NK-92 (cell line): ENCODE results near the gene ST8SIA4.

Experiments
- DNase-seq: peaks from one replicate; lab custom pipeline; 2025; ENCODE audit not compliant: unreplicated experiment; lab: John Stamatoyannopoulos, UW

The ST8SIA4 gene

DNA sequence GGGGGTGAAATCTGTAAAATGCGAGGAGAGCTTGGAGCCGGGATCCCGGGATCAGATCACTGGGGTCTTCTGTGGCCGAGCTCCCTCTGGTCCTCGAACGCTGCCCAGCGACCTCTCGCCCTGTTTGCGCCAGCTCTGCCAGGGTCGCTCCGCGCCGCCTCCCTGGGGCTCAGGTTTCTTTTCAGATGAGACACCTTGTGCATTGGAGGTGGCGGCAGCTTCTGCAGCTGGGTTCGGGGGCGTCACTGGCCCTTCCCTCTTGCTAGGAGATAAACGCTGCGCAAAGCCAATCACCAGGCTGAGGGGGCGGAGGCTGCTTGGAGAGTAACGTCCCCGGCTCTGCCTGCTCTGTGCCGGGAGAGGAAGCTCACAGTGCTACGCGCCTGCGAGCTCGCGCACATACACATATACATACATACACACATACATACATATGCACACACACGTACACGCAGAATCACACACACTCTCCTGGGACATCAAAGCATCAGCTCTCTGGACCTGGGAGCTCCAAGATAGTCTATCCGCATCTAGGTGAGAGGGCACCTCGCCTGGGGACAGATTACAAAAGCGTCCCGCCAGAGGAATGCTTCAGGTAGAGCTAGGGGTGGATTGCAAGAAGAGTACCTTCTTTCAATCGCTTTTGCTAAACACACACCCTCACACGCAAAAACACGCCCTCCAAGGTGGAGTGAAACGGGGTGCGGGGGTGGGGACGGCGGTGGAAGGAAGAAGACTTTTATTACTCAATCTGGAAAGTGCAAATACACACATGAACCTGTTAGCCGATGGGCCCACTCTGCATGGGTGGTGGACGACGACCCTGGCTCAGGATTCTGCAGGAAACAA, at the start of gene ST8SIA4:
TSS of gene ST8SIA4 (minus strand) at position 244 of the 849 bp plus-strand sequence. CDS start 327 bp downstream, outside the sequence.
- DNase-seq: peak; percentile 67

DNA sequence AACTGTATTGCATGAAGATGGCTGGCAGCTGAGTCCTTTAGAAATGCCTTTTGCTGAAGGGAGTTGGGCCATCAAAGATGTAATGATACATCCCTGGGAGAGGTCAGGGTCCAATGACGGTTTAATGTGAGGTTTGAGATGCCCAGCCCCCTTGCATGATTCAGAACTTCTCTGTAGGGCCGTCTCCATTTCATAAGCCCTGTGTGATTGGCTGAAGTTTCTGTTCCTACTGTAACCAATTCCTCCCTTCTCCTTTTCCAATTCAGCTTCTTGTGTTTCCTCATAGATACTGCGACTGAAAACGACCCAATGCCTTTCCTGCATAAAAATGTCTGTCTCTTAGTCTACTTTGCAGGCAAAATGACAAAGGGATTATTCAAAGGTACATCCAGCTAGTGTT, 47.9 kb upstream of the ST8SIA4 start:
- no peak for DNase-seq

DNA sequence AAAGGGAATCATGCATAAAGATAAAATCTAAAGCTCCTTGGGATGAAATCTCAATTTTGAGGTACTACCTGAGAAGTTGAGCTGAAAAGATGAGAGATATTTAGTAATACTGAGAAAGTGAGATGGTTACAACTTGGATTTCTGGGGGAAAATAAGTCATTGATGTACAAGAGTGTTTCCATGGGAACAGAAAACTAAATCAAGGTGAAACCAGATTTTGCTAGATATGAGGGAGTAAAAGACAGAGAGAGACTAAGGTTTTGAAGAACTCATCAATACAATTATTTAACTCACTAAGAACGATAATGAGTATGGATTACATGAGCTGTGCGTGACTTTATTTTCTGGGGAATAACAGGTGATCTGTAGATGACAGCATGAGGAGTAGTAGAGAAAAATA, 10.2 kb upstream of the ST8SIA4 start:
- no peak for DNase-seq

DNA sequence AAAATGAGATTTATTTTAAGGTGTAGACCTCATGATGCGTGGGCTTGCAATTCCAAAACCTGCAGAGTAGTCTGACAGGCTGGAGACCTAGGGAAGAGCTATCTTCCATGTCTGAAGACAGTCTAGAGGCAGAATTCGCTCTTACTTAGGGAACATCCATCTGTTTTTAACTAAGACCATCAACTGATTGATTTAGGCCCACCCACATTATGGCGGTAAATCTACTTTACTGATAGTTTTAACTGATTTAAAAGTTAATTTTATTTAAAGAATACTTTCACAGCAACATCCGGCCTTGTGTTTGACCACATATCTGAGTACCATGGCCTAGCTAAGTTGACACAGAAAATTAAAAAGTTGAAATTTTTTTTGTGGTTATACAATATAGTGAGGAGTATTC, 6.0 kb upstream of the ST8SIA4 start:
- DNase-seq: no peak

DNA sequence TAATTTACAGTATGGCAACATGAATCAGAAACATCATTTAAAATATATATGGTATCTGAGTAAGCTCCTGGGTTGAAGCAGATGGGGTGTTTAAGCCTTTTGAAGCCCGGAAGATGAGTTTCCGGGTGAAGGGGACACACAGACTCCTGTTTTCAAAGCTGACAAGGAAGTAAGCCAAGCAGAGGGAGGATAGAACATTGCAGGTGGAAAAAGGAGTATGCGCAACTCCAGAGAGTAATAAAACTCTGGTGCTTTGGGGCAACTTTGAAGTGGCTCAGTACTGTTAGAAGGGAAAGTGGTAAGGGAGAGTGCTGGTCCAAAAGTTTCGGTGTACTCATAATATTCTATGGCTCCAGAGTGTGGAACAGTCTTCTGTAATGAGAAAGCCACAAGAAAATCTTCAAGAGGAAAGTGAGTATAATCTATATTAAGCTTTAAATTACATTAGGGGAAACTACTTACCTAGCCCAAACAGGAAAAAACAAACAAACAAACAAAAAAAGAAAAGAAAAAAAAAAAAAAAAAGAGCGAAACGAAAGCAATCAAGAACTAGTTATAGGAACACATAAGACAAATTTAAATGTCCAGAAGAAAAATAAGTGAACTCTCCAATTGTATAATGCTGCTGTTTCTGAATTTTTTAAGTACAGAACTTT, 2.3 kb upstream of the ST8SIA4 start:
- peak; percentile 6 for DNase-seq

GRCh38 chr5:100904259-100904861, 1.3 kb upstream of the ST8SIA4 start:
- DNase-seq: no peak

DNA sequence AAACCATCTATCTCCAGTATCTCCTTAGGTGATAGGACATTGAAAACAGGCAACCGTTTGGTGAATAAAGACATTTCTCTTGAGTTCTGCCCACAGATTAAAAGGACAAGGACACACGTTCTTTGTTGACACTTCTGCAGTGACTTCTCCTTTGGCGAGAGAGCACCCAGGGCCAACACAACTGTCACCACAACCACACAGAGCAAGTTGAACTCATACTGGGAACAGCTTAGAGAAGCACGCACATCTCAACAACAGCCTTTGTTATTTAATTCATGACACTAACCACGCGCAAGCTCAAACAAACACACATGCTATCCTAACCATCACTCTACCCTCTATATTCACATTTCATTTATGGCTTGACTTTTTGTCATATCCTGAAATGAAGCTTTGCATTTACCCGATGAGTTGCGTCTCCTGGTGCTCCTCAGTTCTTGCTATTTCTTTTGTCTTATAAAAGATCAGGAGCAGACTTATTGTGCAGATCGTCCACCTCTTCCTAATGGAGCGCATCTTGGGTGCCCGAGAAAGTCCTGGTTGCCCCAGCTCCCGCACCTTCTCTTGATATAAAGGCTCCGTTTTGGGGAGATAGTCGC, 543 bp downstream of the ST8SIA4 start:
- DNase-seq: no peak

GRCh38 chr5:100901821-100902341, 1.2 kb downstream of the ST8SIA4 start:
- no peak for DNase-seq

- peak; percentile 46 for DNase-seq
Observed at GRCh38 chr5:100900796-100901781, 2.0 kb downstream of the ST8SIA4 start.

GRCh38 chr5:100900142-100900795, 2.8 kb downstream of the ST8SIA4 start:
- DNase-seq: no peak

- no peak for DNase-seq
Observed at GRCh38 chr5:100899675-100900074, 3.4 kb downstream of the ST8SIA4 start.

DNA sequence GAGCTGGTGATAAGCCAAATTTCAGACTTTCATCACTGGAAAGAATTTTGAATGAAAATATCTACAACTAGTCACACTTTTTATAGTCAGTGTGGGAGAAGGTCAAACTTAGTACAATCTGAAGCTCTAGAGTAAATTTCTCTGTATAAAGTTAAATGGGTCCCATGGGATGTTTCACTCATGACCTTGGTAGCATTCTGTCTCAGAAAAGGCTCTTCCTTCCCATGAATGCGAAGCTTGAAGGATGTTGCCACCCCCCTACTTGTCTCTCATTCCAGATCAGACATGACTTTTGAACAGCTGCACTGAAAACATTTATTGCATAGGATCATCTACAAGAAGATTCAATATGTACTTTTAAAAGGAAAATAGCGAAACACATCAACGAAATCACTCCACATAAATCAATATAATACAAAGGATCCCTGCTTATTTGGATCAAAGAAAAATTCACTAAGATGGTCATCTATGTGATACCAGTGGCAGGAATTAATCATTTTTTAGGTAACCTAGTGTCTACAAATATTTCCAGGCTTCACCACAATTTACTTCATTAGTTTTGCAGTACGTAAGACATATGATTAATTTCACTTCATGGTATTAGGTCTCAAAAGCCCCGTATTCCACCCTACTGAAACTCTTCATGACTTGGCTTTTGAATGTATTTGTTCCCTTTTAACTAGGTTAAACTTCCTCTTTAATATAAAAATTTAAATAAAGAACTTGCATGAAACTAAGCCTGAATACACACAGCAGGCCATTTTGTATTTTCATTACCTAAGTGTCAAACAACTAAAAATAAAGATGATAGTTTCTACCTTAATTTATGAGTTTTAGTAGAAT, 4.4 kb downstream of the ST8SIA4 start:
- no peak for DNase-seq

DNA sequence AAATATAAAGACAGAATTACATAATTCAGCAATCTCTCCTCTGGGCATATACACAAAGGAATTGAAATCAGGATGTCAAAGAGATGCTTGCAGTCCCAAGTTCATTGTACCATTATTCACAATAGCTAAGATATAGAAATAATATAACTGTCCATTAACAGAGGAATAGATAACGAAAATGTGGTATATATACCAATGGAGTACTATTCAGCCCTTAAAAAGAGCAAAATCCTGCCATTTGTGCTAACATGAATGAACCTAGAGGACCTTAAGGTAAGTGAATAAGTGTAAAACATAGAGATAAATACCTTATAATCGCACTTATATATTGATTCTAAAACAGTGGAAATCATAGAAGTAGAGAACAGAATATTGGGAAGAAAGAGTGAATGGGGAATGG, 7.0 kb downstream of the ST8SIA4 start:
- DNase-seq: no peak

DNA sequence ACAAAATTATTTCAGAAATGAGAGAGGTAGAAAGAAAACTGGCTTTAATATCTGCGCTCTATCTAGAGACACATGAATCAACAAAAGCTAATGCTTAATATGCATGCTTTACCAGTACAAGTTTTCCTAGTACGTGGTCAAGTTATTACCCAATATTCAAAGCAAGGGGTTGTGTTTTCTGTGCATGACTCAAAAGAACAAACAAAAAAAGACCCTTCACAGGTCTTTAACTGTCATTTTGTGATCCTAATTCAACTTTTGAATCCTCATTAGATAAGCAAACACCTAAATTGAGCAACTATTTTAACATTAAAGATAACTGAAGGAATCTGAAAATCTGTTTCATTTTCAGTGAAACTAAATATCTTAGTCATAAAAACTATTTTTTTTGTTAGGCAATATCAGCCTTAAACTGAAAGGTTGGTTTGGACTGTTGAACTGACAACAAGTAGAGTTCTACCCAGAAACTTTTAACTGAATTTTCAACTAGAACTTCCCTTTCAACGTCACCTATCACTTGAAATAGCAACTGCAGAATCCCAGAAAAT, 12.5 kb downstream of the ST8SIA4 start:
- DNase-seq: no peak

DNA sequence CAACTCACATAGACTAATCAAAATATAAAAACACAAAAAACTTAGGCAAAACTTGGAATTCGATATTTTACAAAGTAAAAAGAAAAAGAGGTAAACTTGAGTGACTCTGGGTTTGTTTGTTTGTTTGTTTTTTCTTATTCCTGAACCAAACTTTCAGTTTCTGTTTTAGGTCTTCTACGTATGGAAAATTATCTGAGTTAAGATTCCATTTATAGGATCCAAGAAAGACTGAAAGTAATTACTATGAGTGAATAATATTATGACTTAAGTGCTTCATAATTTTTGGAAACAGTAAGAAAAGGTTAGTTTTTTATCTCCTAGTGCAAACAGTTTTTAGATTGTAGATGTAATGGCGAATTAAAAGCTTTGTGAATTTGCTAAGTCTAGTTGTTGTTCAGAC, 13.2 kb downstream of the ST8SIA4 start:
- DNase-seq: no peak

GRCh38 chr5:100889165-100889743, 13.8 kb downstream of the ST8SIA4 start:
- DNase-seq: no peak

DNA sequence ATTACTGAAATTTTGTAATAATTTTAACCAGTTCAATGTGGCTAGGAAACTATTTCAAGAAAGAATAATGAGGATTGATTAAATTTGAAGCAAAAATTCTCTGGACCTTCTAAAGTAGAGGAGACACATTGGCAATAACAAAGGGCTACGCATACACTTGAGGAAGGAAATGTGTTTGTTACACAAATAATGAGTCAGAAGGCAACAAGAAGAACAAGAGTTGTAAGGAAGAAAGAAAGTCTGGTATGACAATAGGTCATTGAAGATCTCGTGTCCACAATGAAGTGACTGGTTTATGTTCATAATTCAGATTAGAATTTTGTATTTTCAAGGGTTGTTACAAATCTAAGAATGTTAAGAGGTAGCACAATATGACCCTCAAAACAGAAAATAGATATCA, 25.8 kb downstream of the ST8SIA4 start:
- DNase-seq: no peak
